22Rv1 (cell line): ENCODE data around the gene VEPH1.

Experiments used
- H3K27ac ChIP-seq: fragments of 450-650 bp; 2 replicates; pipeline ENCODE4 v1.5.1; 2017
- ZFX ChIP-seq: fragments of 450-650 bp; IDR thresholded peaks from 2 replicates; pipeline ENCODE4 v1.6.1; 2017; ENCODE audit warnings: antibody characterized with exemption, borderline replicate concordance
- TF ChIP-seq, protein P1 (sequence below): fragments of 450-650 bp; IDR thresholded peaks from 2 replicates; pipeline ENCODE4 v1.5.1; 2017; ENCODE audit warnings: mild to moderate bottlenecking

VEPH1 gene

DNA sequence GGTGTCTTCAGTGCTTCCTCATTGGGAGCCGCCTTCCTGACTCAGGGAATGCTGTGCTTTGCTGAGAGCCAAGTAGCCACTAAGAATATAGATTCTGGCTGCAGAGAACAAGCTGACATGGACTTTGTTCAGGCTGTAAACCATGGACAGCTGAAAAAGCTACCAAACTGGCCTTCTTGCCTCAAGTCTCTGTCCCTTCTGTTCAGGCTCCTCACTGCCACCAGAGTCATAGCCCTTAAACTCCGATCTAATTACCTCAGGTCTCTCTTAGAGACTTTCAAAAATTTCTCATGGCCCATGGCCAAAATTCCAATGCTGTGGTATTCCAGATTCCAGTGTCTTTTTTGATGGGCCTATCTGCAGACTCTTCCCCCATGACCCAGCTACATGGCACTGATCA is 86.0 kb downstream of the VEPH1 start:
- no peak for TF ChIP-seq ZFX
- TF ChIP-seq, protein P1, sequence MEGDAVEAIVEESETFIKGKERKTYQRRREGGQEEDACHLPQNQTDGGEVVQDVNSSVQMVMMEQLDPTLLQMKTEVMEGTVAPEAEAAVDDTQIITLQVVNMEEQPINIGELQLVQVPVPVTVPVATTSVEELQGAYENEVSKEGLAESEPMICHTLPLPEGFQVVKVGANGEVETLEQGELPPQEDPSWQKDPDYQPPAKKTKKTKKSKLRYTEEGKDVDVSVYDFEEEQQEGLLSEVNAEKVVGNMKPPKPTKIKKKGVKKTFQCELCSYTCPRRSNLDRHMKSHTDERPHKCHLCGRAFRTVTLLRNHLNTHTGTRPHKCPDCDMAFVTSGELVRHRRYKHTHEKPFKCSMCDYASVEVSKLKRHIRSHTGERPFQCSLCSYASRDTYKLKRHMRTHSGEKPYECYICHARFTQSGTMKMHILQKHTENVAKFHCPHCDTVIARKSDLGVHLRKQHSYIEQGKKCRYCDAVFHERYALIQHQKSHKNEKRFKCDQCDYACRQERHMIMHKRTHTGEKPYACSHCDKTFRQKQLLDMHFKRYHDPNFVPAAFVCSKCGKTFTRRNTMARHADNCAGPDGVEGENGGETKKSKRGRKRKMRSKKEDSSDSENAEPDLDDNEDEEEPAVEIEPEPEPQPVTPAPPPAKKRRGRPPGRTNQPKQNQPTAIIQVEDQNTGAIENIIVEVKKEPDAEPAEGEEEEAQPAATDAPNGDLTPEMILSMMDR, result no peak
- H3K27ac ChIP-seq, result no peak overlapping the region

DNA sequence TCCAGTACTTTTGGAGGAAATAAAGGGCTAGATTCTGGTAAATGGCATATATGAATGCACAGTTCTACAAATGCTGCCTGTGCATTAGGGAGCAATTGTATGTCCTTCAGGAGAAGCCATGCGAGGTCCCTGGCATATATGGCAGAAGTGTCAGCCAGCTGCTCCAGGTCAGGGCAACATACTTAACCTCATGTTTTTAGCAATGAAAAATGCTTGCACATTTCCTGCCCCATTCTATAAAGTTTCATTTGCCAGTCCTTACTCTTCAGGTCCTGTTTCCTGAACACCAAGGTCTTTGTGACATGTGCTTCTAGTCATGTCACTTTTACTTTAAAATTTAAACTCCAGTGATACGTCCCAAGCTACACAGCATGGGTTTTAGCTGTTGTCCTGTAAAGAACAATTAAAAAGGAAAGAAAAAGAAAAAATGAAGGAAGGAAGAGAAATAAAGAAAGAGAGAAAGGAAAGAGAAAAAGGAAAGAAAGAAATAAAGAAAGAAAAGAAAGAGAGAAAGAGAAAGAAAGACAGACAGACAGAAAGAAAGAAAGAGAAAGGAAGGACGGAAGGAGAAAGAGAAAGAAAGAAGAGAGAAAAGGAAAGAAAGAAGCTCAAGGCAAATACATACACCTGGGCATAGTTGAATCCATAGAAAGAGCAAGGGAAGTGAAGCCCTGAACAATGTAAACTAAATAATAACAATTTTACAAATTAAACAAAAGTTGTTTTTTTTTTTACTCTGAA is 86.7 kb downstream of the VEPH1 start:
- no peak overlapping the region for H3K27ac ChIP-seq
- TF ChIP-seq, protein P1, result no peak
- no peak for TF ChIP-seq ZFX

DNA sequence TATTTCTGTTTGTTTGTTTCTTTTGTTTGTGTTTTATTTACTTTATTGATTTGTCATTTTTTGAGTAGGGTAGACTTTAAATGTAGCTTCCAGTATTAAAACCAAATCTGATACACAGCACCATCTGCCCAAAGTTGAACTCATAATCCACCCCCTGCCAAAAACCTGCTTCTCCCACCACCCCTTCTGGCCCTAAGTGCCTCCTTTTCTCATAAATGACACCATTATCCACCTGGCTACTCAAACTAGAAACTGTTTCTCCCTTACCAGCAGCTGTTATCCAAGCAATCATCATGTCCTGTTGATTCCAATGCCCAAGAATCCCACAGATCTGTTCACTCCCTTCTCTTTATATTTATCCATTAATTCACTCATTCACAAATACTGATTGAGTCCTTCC is 88.4 kb downstream of the VEPH1 start:
- no peak overlapping the region for H3K27ac ChIP-seq
- TF ChIP-seq, protein P1, result no peak
- TF ChIP-seq ZFX, result no peak

DNA sequence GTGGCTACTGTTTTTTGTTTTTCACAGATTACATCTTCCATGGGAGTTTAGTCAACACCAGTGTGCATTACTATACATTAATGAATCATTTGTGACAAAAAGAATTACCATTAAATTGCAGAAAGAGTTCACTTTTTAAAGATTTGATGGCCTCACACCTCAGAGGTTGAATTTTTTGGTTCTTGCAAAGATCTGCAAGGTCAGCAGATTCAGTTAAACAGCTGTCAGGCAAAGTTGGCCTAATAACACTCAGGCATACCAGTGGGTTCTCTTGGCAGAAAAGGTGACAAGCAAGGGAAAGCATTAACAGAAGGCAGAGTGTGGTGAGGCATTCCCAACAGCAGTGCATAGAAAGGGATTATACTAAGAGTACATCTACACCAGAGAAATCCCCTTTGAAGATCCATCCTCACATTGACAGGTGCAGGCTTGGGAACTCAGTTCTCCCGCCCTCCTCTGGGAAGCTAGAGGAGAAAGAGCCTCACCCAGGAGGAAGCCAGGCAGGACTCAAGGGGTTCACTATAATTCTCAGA is 90.8 kb downstream of the VEPH1 start:
- TF ChIP-seq, protein P1, result no peak
- TF ChIP-seq ZFX, result no peak

DNA sequence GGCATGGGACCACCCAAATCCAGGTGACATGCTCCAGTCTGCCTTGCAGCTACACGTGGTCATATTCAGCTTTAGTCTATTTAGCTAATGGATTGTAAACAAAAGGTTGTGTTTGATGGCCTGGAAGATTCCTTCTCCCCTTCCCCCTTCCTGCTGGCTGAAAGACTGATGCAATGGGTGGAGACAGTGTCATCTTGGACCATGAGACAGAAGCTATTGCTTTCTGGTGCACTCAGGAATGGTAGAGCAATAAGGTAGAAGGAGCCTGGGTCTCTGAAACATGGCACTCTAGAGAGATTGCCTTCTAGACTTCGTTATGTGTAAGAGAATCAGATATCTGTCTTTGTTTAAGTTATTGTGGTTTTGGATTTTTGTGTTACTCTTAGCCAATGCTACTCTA is 92.3 kb downstream of the VEPH1 start:
- H3K27ac ChIP-seq, result no peak overlapping the region
- no peak for TF ChIP-seq ZFX
- TF ChIP-seq, protein P1, result no peak

More for the DNA sequence above, 90.8 kb downstream of the VEPH1 start:
- no peak overlapping the region for H3K27ac ChIP-seq

DNA sequence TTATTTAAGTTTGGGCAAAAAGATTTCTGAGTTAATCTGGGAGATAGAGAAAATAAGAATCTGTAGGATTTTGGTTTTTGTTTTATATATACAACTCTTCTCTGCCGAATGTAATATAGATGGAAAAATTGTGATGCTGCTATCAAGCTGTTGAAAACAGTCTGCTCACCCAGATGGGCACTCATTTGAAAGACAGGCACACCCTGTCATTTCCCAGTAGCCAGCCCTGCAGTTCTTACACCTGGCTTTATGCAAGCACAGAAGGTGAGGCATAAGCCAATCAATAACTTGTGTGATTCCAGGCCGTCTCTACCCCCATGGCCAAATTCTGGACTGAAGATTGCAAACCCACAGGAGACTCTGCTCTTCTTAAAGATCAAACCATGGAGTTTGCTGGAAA is 93.7 kb downstream of the VEPH1 start:
- TF ChIP-seq, protein P1, result no peak
- TF ChIP-seq ZFX, result no peak
- H3K27ac ChIP-seq, result no peak overlapping the region

DNA sequence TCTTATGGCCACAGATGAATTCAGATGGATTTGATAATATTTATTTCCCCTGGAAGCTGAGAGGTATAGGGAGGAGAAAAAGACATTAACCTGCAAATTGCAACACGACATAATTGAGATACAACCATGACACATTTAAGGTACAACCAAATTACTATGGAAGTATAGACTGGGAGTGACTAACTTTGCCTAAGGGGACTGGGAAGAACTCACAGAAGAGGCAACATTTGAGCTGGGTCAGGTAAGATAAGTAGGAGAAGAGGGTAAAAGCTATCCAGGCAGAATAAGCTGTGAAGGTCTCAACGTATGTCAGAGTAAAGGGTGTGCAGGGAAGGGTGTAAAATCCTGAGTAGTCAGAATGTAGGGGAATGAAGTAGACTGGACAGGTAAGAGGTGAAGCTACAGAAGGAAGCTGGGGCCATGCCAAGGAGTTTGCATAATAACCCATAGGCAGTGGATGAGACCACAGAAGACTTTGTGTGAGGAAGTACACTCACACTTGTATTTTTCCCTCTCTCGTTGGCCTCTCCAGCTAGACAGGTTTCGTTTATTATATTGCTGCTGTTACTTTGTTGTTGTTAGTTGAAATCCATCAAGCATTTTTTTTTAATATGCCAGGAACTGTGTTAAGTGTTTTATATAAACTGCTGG is 94.6 kb downstream of the VEPH1 start:
- TF ChIP-seq ZFX, result no peak
- TF ChIP-seq, protein P1, result no peak
- H3K27ac ChIP-seq, result no peak overlapping the region
